Measurements from ENCODE around the gene MERTK. TPM values are rescaled to one million over a fixed set of nuclear protein-coding genes. Genes with fewer than 3 reads are reported as not detected.

Gene MERTK
- total and polyA plus RNA-seq, 10 of the 15 experiments (the other 5 are each of a cell fraction or from before 2014, with no cell fraction given): 0.13 to 30.6 (median 0.50) TPM

DNA sequence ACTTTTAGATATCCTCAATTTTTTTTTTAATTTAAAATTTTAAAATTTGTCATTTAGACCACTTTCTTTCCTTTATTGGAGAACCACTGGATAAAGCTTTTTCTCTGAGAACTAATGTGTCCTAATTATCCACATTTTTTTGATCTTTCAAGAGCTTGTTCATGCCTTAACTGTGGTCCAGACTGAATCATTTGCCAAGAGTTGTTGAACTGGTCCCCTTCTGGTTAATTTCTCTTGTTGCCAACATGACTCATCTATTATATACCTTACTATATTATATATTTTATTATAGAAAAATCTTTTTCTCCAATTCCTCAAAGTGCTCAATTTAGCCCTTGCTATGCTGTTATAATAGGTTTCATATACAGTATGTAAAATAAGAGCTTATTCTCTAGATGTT, 103.5 kb downstream of the MERTK start:
- no TSS peak for BruUV-seq (replicated peaks)
- no peak overlapping the region for H3K9ac ChIP-seq (ENCODE audit: control insufficient read depth, insufficient read depth, low read length)
- ChIA-PET POLR2A (interaction anchor here (1.0 to 1.7 kb wide), 3 partner anchors 61 to 99 kb away, joined by 3 to 5 read pairs (median 3); no protein-coding TSS in a partner anchor), RAD21 (ENCODE audit: unreplicated experiment) (interaction anchor here (1.2 to 2.4 kb wide), 5 partner anchors 19 to 102 kb away, joined by 4 to 14 read pairs (median 5); partner anchors contain the start of genes MERTK and TMEM87B), SMC1A (ENCODE audit: uncharacterized antibody, unreplicated experiment) (interaction anchor here (0.9 to 2.0 kb wide), 6 partner anchors 15 to 119 kb away, joined by 3 to 7 read pairs (median 5); no protein-coding TSS in a partner anchor), CTCF (interaction anchor here (0.6 to 2.0 kb wide), 3 partner anchors 18 to 101 kb away, joined by 3 to 8 read pairs (median 7); no protein-coding TSS in a partner anchor)
- DNase-seq (ENCODE audit: low read depth, low spot score): no peak
- no peak for FAIRE-seq
- TF ChIP-seq PRDM15 (CRISPR knock-in tag; IDR thresholded peaks at IDR 0.05) (no peak), ETV6 (conservative IDR thresholded peaks at IDR 0.05 in 1 of 2, IDR thresholded peaks at IDR 0.05 in 1 of 2; ENCODE audit: borderline replicate concordance in 1 of 2, low read depth in 1 of 2) (no peak), ASH2L (IDR thresholded peaks at IDR 0.05; ENCODE audit: borderline replicate concordance, low read depth) (no peak), BRCA1 (IDR thresholded peaks at IDR 0.05; ENCODE audit: low read depth, low read length) (no peak), NFIC (IDR thresholded peaks at IDR 0.05; ENCODE audit: low read depth, low read length) (no peak), NFYB (IDR thresholded peaks at IDR 0.05; ENCODE audit: insufficient read depth, low read depth, low read length) (no peak), HDAC6 (IDR thresholded peaks at IDR 0.05; ENCODE audit: unreplicated experiment) (no peak), MTA3 (IDR thresholded peaks at IDR 0.05; ENCODE audit: borderline replicate concordance, low read length) (no peak), MEF2B (IDR thresholded peaks at IDR 0.05; ENCODE audit: partially characterized antibody, poor library complexity, severe bottlenecking) (no peak), SREBF1 (IDR thresholded peaks at IDR 0.05; ENCODE audit: low read length) (no peak), HCFC1 (IDR thresholded peaks at IDR 0.05; ENCODE audit: low read length) (no peak), EP300 (IDR thresholded peaks at IDR 0.05; ENCODE audit: borderline replicate concordance in 1 of 2, control insufficient read depth in 1 of 2, low read depth in 2 of 2, low read length in 2 of 2) (no peak), SP1 (IDR thresholded peaks at IDR 0.05; ENCODE audit: low read depth, low read length) (no peak), PAX8 (IDR thresholded peaks at IDR 0.05) (no peak)
- TF ChIP-seq, protein P1, sequence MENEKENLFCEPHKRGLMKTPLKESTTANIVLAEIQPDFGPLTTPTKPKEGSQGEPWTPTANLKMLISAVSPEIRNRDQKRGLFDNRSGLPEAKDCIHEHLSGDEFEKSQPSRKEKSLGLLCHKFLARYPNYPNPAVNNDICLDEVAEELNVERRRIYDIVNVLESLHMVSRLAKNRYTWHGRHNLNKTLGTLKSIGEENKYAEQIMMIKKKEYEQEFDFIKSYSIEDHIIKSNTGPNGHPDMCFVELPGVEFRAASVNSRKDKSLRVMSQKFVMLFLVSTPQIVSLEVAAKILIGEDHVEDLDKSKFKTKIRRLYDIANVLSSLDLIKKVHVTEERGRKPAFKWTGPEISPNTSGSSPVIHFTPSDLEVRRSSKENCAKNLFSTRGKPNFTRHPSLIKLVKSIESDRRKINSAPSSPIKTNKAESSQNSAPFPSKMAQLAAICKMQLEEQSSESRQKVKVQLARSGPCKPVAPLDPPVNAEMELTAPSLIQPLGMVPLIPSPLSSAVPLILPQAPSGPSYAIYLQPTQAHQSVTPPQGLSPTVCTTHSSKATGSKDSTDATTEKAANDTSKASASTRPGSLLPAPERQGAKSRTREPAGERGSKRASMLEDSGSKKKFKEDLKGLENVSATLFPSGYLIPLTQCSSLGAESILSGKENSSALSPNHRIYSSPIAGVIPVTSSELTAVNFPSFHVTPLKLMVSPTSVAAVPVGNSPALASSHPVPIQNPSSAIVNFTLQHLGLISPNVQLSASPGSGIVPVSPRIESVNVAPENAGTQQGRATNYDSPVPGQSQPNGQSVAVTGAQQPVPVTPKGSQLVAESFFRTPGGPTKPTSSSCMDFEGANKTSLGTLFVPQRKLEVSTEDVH (IDR thresholded peaks at IDR 0.05; ENCODE audit: low read depth, partially characterized antibody): no peak
- TF ChIP-seq, protein P2, sequence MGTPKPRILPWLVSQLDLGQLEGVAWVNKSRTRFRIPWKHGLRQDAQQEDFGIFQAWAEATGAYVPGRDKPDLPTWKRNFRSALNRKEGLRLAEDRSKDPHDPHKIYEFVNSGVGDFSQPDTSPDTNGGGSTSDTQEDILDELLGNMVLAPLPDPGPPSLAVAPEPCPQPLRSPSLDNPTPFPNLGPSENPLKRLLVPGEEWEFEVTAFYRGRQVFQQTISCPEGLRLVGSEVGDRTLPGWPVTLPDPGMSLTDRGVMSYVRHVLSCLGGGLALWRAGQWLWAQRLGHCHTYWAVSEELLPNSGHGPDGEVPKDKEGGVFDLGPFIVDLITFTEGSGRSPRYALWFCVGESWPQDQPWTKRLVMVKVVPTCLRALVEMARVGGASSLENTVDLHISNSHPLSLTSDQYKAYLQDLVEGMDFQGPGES (IDR thresholded peaks at IDR 0.05): no peak
- intact Hi-C loops (cut with micrococcal nuclease; ENCODE audit: unreplicated experiment) (no loop called here), in situ Hi-C loops (cut with MboI) (no loop called here)
- H2AFZ ChIP-seq (ENCODE audit: control insufficient read depth, low read depth, low read length): no peak overlapping the region
- no peak for ATAC-seq
- no peaks in the 10 kb centered on the region for H3K36me3 ChIP-seq (ENCODE audit: control insufficient read depth in 2 of 2, insufficient read depth in 2 of 2, low read length in 1 of 2)
- H3K4me2 ChIP-seq (ENCODE audit: control insufficient read depth, insufficient read depth): no peak overlapping the region
- H3K9me3 ChIP-seq (replicated peaks; ENCODE audit: control insufficient read depth, insufficient read depth, low read length): no peaks in the 10 kb centered on the region
- no peaks in the 10 kb centered on the region for H3K27me3 ChIP-seq (replicated peaks in 1 of 2; ENCODE audit: control insufficient read depth in 2 of 2, insufficient read depth in 2 of 2, low read length in 1 of 2)
- peaks cover 15% of the 10 kb centered on the region for H3K4me1 ChIP-seq (ENCODE audit: control insufficient read depth, insufficient read depth, low read length)
- no peak overlapping the region for H3K27ac ChIP-seq (ENCODE audit: control insufficient read depth, insufficient read depth)
- no peaks in the 10 kb centered on the region for H3K79me2 ChIP-seq (ENCODE audit: control insufficient read depth, insufficient read depth, low read length)
- H3K4me3 ChIP-seq: no peak overlapping the region
- no peaks in the 10 kb centered on the region for H4K20me1 ChIP-seq (ENCODE audit: control insufficient read depth, insufficient read depth)

Data from GM12878 (cell line).